Stimulated activated CD8-positive, alpha-beta memory T cell treated with anti-CD3 and anti-CD28 coated beads, Interleukin-2, amount 100 ng/mL, for 48 hours (primary cell): Measurements from ENCODE around the gene PEAK1.

Experiments
- DNase-seq, 2 donors: peaks; one replicate each; pipeline ENCODE4 v3.0.0-alpha.2; 2020; ENCODE audit warnings: low read depth in 2 of 2

Gene PEAK1

GRCh38 chr15:77140220-77140619 is 279.7 kb downstream of the PEAK1 start:
- DNase-seq, result no peak

GRCh38 chr15:77139312-77139711 is 280.6 kb downstream of the PEAK1 start:
- DNase-seq, result no peak

GRCh38 chr15:77138167-77138522 is 281.8 kb downstream of the PEAK1 start:
- DNase-seq, result no peak

GRCh38 chr15:77135181-77135580 is 284.7 kb downstream of the PEAK1 start:
- no peak for DNase-seq

GRCh38 chr15:77130315-77130930 is 289.5 kb downstream of the PEAK1 start:
- DNase-seq, result no peak

- no peak for DNase-seq
Observed at GRCh38 chr15:77127626-77128025, 292.3 kb downstream of the PEAK1 start.

- no peak for DNase-seq
Observed at GRCh38 chr15:77126529-77127326, 293.2 kb downstream of the PEAK1 start.

- DNase-seq, result no peak
Observed at GRCh38 chr15:77123854-77124253, 296.1 kb downstream of the PEAK1 start.

- DNase-seq, result no peak
Observed at GRCh38 chr15:77122576-77122975, 297.3 kb downstream of the PEAK1 start.

- DNase-seq, result no peak
Observed at GRCh38 chr15:77121599-77121998, 298.3 kb downstream of the PEAK1 start.

GRCh38 chr15:77120576-77120975 is 299.3 kb downstream of the PEAK1 start:
- no peak for DNase-seq

GRCh38 chr15:77119446-77119845 is 300.5 kb downstream of the PEAK1 start:
- DNase-seq, result no peak

- DNase-seq, result no peak
Observed at GRCh38 chr15:77118882-77119321, 301.0 kb downstream of the PEAK1 start.

- no peak for DNase-seq
Observed at GRCh38 chr15:77115179-77115578, 304.7 kb downstream of the PEAK1 start.

GRCh38 chr15:77112838-77113504 is 306.9 kb downstream of the PEAK1 start:
- no peak for DNase-seq

GRCh38 chr15:77111789-77112188 is 308.1 kb downstream of the PEAK1 start:
- DNase-seq, result no peak

- peak; percentile 8 to 13 for DNase-seq
Observed at GRCh38 chr15:77107531-77108355, 312.2 kb downstream of the PEAK1 start.

- no peak for DNase-seq
Observed at GRCh38 chr15:77107068-77107467, 312.8 kb downstream of the PEAK1 start.

- no peak for DNase-seq
Observed at GRCh38 chr15:77104155-77104554, 315.7 kb downstream of the PEAK1 start.

GRCh38 chr15:77099741-77100463 is 320.0 kb downstream of the PEAK1 start:
- DNase-seq, result no peak

- DNase-seq, result no peak
Observed at GRCh38 chr15:77098572-77098971, 321.3 kb downstream of the PEAK1 start.
